CD4-positive, alpha-beta T cell treated with Interleukin-17A for 4 hours (primary cell): ENCODE results near the gene FLYWCH1.
A peak's percentile ranks its signal among the peaks of the same experiment; 100 is the strongest.

Source experiments
- DNase-seq: peaks from one replicate; pipeline ENCODE4 v3.0.0-alpha.2; 2020; ENCODE audit warnings: mixed read lengths

Gene FLYWCH1

DNA sequence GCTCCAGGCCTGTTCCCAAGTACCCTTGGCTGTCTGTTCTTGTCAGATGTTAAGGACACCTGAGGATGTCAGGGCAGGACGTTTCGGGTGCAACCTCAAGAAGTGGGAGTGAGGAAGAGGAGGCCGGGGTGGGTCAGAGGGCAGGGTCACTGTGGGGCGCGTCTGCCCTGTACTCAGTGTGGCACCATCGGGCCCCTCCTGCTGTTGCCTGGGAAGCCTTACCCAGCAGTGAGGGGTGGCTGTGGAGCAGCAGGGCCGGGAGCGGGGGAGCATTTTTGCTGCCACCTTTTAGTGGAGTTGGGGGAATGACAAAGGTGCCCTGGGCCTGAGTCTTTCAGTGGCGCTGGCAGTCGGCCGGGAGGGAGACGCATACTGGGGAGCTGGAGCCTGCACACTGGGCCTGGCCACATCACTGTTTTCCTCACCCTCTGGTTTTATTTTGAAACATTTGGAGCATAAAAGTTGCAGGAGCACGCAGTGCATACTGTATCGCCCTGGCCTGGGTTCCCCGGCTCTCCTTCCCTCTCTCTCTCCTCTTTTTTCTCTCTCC lies 11.1 kb upstream of the FLYWCH1 start:
- no peak for DNase-seq

DNA sequence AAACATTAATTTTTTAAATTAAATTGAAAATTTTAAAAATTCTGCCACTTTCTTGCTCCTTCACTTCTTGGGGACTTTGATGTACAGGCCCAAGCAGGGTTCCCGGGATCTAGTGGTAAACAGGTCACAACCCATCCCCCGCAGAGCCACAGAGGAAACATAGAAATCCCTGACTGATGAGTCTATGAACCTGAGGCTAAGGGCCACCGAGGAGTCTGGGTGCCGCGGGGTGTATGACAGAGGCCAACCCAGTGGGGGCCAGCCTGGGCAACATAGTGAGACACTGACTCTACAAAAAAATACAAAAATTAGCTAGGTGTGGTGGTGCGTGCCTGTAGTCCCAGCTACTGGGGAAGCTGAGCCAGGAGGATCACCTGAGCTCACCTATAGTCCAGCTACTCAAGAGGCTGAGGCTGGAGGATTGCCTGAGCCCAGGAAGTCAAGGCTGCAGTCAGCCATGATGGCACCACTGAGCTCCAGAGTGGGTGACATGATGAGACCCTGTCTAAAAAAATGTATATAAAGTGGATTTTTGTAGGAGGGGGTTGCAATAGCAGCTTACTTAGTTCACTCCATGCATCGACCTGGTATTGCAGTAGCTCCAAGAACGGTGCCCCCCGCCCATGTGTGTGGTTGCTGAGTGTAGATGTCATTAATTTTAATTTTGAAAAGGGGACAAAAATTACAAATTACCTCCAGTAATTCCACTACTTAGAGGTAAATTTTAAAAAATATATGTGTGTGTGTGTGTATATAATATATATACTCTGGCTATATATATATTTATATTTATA lies 9.2 kb upstream of the FLYWCH1 start:
- no peak for DNase-seq

DNA sequence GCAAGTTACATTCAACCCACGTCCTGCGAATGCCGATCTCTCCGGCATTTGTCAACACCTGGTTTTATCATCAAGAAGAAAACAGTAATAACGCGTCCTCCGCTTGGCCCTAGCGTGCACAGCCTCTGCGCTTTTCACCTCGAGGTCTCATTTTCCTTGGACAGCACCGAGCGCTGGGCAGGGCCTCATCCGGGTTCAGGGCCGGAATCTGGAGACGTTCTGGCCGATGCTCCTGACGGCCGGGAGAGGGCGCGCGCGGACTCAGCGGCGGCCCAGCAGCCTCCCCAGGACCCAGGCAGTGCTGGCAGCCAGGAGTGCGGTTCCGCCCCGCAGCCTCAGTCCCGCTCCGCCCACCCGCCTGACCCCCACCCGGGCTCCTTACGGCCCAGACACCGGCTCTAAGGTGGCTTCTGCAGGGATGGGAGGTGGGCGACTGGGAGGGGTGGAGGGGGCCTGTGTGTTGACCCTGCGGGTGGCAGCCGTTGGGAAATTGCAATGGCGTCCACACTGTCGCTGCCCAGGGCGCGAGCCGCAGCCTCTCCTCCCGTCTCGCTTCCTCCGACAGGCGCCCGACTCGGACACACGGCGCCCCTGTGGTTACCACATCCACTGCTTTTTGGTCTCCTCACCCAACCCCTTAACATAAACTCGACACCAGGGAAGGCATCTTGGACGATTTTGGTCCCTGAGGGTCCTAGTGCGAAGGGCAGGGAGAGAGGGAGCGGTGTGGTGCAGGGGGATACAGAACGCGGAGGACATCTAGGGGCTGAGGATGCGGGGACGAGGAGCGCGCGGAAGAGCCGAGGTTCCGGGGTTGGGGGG lies 7.4 kb upstream of the FLYWCH1 start:
- DNase-seq: peak; percentile 82

DNA sequence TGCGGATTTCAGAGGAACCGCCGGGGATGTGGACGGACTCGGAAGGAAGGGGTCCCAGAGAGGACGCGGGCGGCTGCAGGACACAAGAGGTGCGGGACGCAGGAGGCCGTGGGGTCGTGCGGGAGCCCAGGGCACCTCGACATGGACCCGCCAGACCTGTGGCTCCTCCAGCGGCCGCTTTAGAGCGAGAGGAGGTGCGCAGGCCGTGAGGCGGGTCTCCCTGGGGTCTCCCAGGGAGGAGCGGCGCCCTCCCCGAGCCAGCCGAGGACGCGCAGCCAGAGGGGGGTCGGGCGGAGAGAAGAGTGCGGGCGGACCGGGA lies 6.8 kb upstream of the FLYWCH1 start:
- peak; percentile 34 for DNase-seq

DNA sequence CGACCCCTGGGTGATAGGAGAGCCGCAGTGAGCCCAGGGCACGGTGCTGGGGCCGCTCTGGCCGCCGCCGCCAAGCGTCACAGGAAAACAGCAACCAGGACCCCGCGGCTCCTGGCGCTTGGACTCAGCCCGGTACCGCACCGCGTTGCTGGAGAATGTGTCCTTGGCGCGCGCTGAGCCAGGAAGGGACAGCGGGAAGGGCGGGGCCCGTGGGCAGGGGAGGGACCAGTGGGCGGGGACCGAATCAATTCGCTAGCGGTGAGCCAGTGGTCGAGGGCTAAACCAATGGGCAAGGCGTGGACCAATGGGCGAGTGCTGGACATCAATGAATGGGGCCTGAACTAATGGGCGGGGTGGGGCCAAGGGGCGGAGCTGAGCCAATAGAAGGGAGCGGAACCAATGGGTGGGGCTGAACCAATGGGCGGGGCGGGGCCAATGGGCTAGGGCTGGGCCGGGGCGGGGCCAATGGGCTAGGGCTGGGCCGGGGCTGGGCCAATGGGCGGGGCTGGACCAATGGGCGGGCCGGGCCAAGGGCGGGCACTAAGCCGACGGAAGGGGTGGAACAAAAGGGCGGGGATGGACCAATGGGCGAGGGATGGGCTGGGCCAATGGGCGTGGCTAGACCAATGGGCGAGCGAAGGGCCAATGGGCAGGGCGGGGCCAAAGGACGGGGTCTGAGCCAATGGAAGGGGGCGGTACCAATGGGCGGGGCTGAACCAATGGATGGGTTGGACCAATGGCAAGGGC lies 6.3 kb upstream of the FLYWCH1 start:
- DNase-seq: peak; percentile 86

DNA sequence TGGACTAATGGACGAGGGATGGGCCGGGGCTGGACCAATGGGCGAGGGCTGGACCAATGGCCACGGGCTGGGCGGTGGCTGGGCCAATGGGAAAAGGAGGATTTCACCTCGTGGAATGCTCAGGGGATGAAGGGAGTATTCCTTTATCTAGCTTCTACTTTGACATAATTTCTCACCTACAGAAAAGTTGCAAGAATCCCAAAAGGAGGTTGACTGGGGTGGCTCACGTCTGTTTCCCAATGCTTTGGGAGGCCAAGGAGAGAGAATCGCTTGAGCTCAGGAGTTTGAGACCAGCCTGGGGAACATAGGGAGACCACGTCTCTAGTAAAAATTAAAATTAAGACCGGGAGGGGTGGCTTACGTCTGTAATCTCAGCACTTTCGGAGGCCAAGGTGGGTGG lies 5.7 kb upstream of the FLYWCH1 start:
- DNase-seq: no peak

DNA sequence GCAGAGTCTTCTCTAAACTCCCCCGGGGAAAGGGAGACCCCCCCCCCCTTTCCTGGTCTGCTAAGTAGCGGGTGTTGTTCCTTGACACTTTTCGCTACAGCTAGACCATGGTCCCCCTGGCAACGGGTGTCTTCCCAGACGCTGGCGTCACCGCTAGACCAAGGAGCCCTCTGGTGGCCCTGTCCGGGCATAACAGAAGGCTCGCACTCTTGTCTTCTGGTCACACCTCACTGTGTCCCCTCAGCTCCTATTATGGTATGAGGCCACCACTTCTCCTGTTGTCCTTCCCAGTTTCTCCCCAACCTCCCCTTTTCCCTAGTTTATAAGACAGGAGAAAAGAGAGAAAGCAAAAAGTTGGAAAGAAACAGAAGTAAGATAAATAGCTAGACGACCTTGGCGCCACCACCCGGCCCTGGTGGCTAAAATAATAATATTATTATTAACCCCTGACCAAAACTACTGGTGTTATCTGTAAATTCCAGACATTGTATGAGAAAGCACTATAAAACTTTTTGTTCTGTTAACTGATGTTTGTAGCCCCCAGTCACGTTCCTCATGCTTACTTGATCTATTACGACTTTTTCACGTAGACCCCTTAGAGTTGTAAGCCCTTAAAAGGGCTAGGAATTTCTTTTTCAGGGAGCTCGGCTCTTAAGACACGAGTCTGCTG lies 4.5 kb upstream of the FLYWCH1 start:
- DNase-seq: peak; percentile 54

DNA sequence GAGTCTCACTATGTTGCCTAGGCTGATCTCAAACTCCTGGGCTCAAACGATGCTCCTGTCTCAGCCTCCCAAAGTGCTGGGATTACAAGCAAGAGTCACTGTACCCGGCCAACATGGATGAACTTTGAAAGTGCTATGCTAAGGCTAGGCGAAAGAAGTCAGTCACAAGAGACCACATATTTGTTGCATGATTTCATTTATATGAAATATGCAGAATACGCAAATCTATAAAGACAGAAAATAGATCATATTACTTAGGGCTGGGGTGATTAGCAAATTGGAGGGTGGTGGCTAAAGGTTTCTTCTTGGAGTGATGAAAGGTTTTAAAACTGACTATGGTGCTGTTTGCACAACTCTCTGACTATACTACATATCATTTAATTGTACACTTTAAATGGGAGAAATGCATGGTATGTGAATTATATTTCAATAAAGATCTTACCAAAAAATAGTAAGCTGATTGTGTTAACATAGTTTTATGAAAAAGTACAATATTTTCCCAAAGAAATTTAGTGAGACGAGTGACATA lies 1.2 kb upstream of the FLYWCH1 start:
- DNase-seq: no peak

DNA sequence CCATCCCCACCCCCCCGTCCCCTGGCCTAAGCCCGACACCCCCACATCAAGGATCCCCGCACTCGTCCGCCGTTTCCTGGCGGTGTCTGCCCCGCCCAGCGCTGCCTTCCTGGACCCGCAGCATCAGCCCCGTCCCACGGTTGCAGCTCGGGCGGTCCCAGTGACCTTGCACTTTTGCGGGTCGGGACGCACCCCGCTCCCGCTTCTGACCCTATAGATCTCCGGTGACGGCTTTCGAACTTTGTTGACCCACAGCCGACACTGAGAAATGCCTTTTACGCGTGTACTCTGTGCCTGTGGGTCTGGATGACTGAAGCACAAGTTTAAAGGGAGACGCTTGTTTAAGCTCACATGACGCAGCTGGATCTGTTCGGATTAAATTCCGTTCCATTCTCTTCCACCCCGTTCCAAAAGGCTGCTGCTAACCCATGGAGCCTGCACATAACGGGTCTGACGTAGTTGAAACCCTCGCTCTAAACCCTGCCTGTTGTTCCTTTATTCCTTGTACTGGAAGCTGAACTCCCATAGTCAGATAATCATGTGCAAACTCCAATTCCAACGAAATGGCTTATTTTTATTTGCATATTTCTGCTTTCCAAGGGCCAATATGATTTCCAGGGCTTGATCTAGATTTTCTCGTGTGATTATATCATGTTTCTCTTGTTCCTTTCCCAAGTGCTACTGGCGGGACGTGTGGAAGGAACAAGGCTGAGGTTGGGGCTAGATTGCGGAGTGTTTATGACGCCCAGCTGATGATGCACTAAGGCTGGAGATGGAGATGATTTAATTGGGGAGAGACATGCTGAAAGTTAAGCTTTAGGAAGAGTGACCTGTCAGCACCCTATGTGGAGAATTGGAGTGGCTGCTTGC lies 834 bp downstream of the FLYWCH1 start:
- DNase-seq: peak; percentile 56

DNA sequence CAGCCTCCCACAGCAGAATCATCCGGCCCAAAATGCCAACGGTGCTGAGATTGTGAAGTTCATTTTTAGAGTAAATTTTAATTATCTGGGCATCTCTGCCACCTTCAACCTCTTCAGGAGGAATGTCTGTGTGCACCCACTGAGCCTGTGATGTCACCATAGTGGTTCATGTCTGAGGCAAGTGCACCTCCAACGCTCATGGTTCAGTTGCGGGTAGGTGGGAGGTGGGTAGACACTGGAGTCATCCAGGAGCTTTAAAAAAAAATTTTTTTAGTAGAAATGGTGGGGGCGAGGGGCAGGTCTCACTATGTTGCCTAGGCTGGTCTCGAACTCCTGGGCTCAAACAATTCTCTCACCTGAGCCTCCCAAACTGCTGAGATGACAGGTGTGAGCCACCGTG lies 1.9 kb downstream of the FLYWCH1 start:
- DNase-seq: no peak

DNA sequence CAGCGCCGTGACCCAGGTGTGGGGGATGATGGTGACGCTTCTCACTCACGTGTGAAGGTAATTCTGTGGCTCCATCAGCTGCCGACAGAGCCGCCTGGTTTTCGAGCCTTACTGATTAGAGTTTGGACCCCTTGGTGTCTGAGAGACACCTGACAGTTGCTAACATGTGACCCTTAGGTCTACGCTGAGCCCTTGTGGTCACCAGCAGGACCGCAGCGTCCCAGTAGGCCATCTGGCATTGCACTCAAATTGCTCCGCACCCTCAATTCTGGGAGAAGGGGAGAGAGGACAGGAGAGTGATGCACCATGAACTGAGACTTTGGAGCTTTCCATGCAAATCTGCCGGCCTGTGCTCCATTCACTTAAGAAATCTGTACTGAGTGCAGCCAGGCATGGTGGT lies 2.5 kb downstream of the FLYWCH1 start:
- DNase-seq: no peak

DNA sequence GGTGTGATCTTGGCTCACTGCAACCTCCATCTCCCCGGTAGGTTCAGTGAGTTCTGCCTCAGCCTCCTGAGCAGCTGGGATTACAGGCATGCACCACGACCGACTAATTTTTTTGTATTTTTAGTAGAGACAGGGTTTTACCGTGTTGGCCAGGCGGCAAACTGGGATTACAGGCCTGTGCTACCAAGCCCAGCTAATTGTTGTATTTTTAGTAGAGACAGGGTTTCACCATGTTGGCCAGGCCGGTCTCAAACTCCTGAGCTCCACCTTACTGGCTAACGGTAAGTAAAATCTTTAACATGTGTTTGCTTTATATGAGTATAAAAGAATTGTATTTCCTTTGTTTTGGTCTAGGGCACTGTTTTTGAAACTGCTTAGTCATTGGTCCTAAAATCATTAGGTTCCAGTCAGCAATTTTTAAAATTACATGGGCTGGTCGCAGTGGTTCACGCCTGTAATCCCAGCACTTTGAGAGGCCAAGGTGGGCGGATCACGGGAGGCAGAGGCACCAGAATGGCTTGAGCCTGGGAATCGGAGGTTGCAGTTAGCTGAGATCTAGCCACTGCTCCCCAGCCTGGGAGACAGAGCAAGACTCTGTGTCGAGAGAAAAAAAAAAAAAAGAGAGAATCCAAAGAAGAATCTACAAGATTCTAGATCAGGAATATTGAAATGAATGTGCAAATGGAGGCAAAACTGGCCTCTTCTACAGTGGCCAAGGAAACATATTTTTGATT lies 3.6 kb downstream of the FLYWCH1 start:
- no peak for DNase-seq

DNA sequence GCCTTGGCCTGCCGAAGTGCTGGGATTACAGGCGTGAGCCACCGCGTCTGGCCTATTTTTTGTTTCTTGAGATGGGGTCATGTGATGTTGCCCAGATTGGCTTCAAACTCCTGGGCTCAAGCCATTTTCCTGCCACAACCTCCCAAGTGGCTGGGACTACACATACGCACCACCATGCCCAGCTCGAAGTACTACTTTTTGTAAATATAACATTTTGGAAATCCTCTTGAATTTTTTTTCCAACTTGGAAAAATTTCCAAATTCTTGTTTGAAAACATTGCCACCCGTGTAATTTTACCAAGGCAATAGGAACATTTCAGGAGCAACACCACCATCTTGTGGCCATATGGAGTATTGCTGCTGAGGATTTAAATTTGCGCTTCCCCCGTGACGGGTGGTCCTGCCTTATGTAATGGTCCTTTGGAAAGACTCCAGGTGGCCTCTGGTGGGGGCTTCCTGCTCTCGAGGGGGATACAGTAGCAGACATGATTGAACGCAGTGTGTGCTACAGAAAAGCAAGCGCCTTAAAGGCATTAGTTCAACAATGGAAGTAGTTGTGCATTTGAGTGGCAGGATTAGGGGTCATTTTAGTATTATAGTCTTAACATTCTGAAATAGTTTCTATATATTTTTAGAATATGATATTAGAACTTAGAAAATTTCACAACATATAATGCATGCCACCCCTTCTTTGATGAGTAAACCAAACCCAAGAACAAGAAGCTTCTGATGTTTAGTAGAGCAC lies 8.0 kb downstream of the FLYWCH1 start:
- peak; percentile 70 for DNase-seq

DNA sequence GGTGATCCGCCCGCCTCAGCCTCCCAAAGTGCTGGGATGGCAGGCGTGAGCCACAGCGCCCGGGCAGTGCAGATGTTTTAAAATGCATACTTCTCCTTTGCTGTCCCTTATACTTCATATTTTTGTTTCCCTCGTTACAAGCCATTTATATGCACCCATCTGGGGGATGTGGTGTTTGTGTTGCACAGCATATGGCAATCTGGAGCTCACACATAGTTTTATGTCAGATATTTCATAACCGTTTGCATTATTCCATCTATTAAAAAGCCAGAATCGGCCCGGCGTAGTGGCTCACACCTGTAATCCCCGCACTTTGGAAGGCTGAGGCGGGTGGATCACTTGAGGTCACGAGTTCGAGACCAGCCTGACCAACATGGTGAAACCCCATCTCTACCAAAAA lies 11.8 kb downstream of the FLYWCH1 start:
- DNase-seq: no peak

DNA sequence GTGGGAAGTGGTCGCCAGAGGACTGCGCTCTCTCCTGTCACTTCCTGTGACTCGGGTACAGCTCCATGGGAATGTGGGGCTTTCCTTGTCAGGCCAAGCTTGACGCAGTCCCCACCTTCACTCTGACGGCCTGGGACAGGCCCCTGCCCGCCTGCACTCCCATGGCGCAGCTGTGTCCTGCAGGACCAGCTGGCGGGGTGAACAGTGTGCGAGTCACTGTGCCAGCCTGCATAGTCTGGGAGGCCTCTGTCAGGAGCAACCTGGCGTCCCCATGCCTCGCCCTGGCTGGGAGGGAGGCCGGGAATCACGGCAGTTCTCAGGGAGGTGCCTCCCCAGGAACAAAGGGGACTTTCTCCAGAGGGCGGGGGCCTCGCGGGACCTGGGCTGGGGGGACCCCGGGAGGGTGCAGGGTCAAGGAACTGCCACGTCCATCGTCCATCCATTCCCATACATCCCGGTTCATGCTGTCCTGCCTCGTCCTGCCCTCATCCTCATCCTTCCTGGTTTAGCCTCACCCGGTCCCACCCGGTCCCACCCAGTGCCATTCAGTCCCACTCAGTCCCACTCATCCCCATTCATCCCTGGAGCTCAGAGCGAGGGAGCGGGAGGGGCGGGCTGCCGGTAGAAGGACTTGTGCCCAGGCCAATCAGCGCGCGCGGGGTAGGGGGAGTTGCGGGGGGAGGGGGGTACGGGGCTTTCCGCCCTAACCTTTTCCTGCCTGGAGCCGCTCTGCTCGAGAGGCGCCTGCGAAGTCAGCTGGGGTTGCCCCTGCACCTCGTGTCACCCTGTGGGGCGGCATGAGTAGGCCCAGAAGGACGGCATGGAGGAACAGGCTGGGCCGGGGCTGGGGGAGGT lies 13.4 kb downstream of the FLYWCH1 start:
- no peak for DNase-seq

DNA sequence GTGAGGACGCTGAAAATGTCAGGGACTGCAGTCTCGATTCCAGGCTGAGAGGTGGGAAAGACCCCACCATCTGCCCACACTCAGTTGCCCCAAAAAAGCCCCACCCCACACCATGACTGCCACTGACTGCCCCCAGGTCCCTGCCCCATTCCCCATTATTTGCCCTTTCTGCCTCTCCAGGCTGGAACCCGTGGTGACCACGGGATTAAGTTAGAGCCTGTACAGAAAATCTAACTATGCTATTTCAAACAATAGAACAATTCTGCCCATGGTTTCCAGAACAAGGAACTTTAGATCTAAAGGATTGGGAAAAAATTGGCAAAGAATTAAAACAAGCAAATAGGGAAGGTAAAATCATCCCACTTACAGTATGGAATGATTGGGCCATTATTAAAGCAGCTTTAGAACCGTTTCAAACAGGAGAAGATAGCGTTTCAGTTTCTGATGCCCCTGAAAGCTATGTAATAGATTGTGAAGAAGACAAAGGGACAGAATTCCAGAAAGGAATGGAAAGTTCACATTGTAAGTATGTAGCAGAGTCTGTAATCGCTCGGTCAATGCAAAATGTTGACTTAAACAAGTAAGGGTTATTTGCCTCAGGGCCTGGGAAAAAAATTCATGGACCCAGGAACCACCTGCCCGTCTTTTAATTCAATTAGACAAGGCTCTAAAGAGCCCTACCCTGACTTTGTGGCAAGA lies 14.4 kb downstream of the FLYWCH1 start:
- no peak for DNase-seq

DNA sequence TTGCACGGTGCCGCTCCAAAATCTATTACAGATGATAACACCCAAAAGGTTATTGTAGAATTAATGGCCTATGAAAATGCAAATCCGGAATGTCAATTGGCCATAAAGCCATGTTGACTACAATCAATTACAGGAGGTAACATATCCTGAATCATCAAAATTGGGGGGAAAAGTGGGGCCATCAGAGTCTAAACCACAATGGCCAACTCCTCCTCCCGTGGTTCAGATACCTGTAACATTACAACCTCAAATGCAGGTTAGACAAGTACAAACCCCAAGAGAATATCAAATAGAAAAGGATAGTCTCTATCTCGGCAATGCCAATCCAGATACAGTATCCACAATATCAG lies 14.9 kb downstream of the FLYWCH1 start:
- DNase-seq: no peak

DNA sequence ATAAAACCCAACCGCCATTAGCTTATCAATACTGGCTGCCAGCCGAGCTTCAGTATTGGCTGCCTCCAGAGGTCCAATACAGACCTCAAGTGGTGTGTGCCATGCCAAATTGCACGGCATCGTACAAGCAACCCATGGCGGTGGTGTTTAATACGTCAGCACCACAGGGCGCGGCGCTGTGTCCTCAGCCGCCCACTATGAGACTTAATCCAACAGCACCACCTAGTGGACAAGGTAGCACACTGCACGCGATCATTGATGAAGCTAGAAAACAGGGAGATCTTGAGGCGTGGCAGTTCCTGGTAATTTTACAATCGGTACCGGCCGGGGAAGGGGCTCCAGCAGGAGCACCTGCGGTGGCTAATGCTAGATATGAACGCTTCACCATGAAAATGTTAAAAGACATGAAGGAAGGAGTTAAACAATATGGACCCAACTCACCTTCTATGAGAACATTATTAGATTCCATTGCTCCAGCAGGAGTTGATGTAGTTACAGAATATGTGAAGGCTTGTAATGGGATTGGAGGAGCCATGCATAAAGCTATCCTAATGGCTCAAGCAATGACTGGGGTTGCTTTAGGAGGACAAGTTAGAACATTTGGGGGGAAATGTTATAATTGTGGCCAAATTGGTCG lies 15.4 kb downstream of the FLYWCH1 start:
- DNase-seq: peak; percentile 90
